PC-3 (cell line): ENCODE measurements around the gene SNED1. TPM values are rescaled to one million over a fixed set of nuclear protein-coding genes. Genes with fewer than 3 reads are reported as not detected.

Experiments used
- ATAC-seq: fragments of 200-7000 bp; cut with Tn5 transposase; 2 replicates; pipeline ENCODE4 v1.9.1; 2020; ENCODE audit warnings: mild to moderate bottlenecking, moderate library complexity
- BruUV-seq: library from RNA; stranded (reverse); fragments of 400-500 nt; replicated peaks from 2 replicates; lab custom pipeline; 2021; lab: Mats Ljungman, UMichigan
- CTCF ChIA-PET: fragments of 300-600 bp; sonication (Branson Sonifier 250); formaldehyde crosslinking; loops from one replicate; lab custom pipeline; 2022; ENCODE audit warnings: antibody characterized with exemption; lab: Charles Lee
- POLR2A ChIA-PET: fragments of 300-600 bp; sonication (Branson Sonifier 250); formaldehyde crosslinking; loops from one replicate; lab custom pipeline; 2022; ENCODE audit warnings: antibody characterized with exemption; ENCODE audit not compliant: unreplicated experiment; lab: Charles Lee
- DNase-seq: peaks from one replicate; pipeline ENCODE4 v3.0.0-alpha.2; 2015
- H2AFZ ChIP-seq: fragments of 300-600 bp; sonication (generic); 2 replicates; pipeline ENCODE4 v1.6.0; 2016; ENCODE audit warnings: antibody characterized with exemption, low read length
- H3F3A ChIP-seq: fragments of 300-600 bp; sonication (generic); one replicate; pipeline ENCODE4 v1.6.0; 2017; ENCODE audit warnings: antibody characterized with exemption, low read length, control low read depth, mild to moderate bottlenecking; ENCODE audit not compliant: unreplicated experiment
- H3K27ac ChIP-seq: fragments of 300-600 bp; sonication (generic); 2 replicates; pipeline ENCODE4 v1.5.1; 2016; ENCODE audit warnings: mild to moderate bottlenecking, low read length
- H3K27me3 ChIP-seq: fragments of 300-600 bp; sonication (generic); 2 replicates; pipeline ENCODE4 v1.6.1; 2016; ENCODE audit warnings: low read length, mixed read lengths
- H3K36me3 ChIP-seq: fragments of 300-600 bp; sonication (generic); 2 replicates; pipeline ENCODE4 v1.6.1; 2016; ENCODE audit warnings: low read depth, mixed run types, low read length, mixed read lengths
- H3K4me1 ChIP-seq: fragments of 300-600 bp; sonication (generic); 2 replicates; pipeline ENCODE4 v1.5.1; 2016; ENCODE audit warnings: low read length; ENCODE audit not compliant: insufficient read depth
- H3K4me2 ChIP-seq: fragments of 300-600 bp; sonication (generic); 2 replicates; pipeline ENCODE4 v1.6.0; 2016; ENCODE audit warnings: low read length
- H3K4me3 ChIP-seq: fragments of 300-600 bp; sonication (generic); 2 replicates; pipeline ENCODE4 v1.5.1; 2016; ENCODE audit warnings: mild to moderate bottlenecking, low read length, mixed read lengths
- H3K79me2 ChIP-seq: fragments of 300-600 bp; sonication (generic); 2 replicates; pipeline ENCODE4 v1.6.1; 2017; ENCODE audit warnings: low read length, mixed read lengths
- H3K9ac ChIP-seq: fragments of 300-600 bp; sonication (generic); 2 replicates; pipeline ENCODE4 v1.6.0; 2016; ENCODE audit warnings: mild to moderate bottlenecking, low read length
- H3K9me2 ChIP-seq: fragments of 300-600 bp; sonication (generic); replicated peaks from 2 replicates; pipeline ENCODE4 v1.6.1; 2016; ENCODE audit warnings: mixed run types, low read length, mixed read lengths
- H3K9me3 ChIP-seq: fragments of 300-600 bp; sonication (generic); 2 replicates; pipeline ENCODE4 v1.6.1; 2016; ENCODE audit warnings: low read length, mixed read lengths
- H4K20me1 ChIP-seq: fragments of 300-600 bp; sonication (generic); 2 replicates; pipeline ENCODE4 v1.6.1; 2016; ENCODE audit warnings: low read length, mixed read lengths
- EZH2 ChIP-seq: fragments of 300-600 bp; sonication (generic); IDR thresholded peaks from one replicate; pipeline ENCODE4 v1.6.1; 2017; ENCODE audit warnings: antibody characterized with exemption, mild to moderate bottlenecking, low read length; ENCODE audit not compliant: unreplicated experiment
- EZH2phosphoT487 ChIP-seq: fragments of 300-600 bp; sonication (generic); IDR thresholded peaks from 2 replicates; pipeline ENCODE4 v1.6.1; 2018; ENCODE audit warnings: mild to moderate bottlenecking, antibody characterized with exemption, low read length, borderline replicate concordance
- intact Hi-C: fragments of 100-400 bp; cut with micrococcal nuclease; formaldehyde crosslinking; loops from 2 replicates; pipeline ENCODE4 v1.9.0; 2023
- total RNA-seq: library from RNA; depleted of rRNA; stranded (reverse); fragments of >200 nt; gene quantifications from 2 replicates; pipeline ENCODE4 v1.2.3, GENCODE V29; 2014
- TF ChIP-seq, protein P1 (sequence below): fragments of 300-600 bp; sonication (generic); conservative IDR thresholded peaks from 2 replicates; pipeline ENCODE4 v1.5.1; 2017; ENCODE audit warnings: antibody characterized with exemption, low read depth, mild to moderate bottlenecking, low read length

SNED1 gene
- total RNA-seq, 1 experiment from 2014 or later = 0.66 TPM

DNA sequence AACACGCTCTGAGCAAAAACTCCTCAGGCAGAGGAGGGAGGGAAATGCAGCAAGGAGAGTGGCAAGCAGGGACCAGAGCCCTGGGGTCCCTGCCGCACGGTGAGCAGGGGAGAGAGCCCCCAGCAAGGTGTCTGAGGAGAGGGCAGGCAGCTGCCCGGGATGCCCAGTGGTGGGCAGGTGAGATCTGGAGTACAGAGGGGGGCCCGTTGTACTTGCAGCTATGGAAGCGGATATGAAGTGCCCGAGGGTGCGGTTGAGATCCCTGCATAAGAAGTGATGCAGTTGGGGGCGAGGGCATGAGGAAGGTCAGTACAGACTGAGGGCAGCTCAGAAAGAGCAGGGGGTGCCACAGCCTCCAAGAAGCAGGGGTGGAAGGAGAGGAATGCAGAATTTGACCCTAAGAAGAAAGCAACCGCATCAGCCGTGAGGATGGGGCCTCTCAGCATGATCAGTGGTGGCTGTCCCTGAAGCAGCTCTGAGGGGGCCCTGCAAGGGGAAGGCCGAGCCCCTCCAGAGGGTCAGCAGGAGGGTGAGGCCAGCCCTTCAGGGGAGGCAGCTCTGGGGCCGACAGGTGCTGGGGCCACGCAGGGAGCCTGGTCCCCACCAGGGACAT is 74.2 kb downstream of the SNED1 start:
- no peak overlapping the region for H3K27ac ChIP-seq
- no peaks in the 10 kb centered on the region for H3K9me3 ChIP-seq
- H3K9ac ChIP-seq = no peak overlapping the region
- no peaks in the 10 kb centered on the region for H3K4me1 ChIP-seq
- no peaks in the 10 kb centered on the region for H3K36me3 ChIP-seq
- CTCF ChIA-PET = no interaction called here
- BruUV-seq = no TSS peak
- H4K20me1 ChIP-seq = no peaks in the 10 kb centered on the region
- no peak overlapping the region for H2AFZ ChIP-seq
- no peaks in the 10 kb centered on the region for H3K9me2 ChIP-seq
- TF ChIP-seq, protein P1, sequence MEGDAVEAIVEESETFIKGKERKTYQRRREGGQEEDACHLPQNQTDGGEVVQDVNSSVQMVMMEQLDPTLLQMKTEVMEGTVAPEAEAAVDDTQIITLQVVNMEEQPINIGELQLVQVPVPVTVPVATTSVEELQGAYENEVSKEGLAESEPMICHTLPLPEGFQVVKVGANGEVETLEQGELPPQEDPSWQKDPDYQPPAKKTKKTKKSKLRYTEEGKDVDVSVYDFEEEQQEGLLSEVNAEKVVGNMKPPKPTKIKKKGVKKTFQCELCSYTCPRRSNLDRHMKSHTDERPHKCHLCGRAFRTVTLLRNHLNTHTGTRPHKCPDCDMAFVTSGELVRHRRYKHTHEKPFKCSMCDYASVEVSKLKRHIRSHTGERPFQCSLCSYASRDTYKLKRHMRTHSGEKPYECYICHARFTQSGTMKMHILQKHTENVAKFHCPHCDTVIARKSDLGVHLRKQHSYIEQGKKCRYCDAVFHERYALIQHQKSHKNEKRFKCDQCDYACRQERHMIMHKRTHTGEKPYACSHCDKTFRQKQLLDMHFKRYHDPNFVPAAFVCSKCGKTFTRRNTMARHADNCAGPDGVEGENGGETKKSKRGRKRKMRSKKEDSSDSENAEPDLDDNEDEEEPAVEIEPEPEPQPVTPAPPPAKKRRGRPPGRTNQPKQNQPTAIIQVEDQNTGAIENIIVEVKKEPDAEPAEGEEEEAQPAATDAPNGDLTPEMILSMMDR = no peak
- no peak for TF ChIP-seq EZH2
- intact Hi-C loops = no loop called here
- H3F3A ChIP-seq = no peaks in the 10 kb centered on the region
- H3K4me2 ChIP-seq = no peak overlapping the region
- no peaks in the 10 kb centered on the region for H3K27me3 ChIP-seq
- DNase-seq = no peak
- H3K79me2 ChIP-seq = no peaks in the 10 kb centered on the region
- ATAC-seq = no peak
- POLR2A ChIA-PET = no interaction called here
- no peak overlapping the region for H3K4me3 ChIP-seq

DNA sequence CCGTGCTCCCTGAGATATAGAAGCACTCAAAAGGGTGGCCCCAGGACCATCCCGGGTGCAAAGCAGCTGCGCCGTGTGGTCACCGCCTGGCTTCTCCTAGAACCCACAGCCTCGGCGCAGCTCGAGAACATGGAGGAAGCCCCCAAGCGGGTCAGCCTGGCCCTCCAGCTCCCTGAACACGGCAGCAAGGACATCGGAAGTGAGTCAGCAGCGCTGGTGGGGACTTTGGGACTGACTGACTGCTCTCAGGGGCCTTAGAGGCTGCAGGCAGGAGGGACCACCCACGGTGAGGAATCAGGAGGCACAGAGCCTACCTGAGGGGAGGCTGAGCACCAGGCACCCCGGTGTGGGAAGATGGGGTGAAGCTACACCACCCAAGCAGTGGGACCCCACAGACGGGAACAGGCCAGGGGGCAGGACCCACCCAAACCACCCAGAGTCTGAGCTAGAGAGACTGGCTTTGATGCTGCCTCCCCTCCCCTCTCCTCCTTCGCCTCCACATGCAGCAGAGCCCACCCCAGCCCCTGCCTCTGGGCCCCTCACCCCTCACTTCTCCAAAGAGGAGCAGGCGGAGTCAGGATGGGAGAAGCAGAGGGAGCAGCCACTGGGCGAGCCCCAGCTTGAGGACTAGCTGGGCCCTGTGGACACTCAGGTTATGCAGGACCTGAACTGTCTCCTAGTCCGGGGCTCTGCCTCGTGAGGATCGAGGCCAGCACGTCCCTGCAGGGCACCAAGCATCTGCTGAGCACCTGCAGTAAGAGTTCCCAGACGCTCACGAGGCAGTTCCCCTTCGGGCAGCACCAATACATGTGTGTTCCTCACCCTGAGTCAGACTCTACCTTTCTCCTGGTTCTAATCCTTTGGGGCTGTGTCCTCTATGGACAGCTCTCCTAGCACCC is 75.0 kb downstream of the SNED1 start:
- Histone ChIP-seq H3K9ac (no peak overlapping the region), H3K4me2 (no peak overlapping the region), H3K36me3 (no peaks in the 10 kb centered on the region), H3K4me1 (no peaks in the 10 kb centered on the region), H3K27ac (no peak overlapping the region), H3K27me3 (no peaks in the 10 kb centered on the region), H3K9me3 (no peaks in the 10 kb centered on the region), H3K4me3 (no peak overlapping the region), H3K9me2 (no peaks in the 10 kb centered on the region), H2AFZ (no peak overlapping the region), H3K79me2 (no peaks in the 10 kb centered on the region), H4K20me1 (no peaks in the 10 kb centered on the region), H3F3A (no peaks in the 10 kb centered on the region)
- no peak for ATAC-seq
- no peak for TF ChIP-seq EZH2phosphoT487
- no peak for TF ChIP-seq EZH2
- TF ChIP-seq, protein P1 = no peak
- CTCF ChIA-PET = no interaction called here
- no peak for DNase-seq
- POLR2A ChIA-PET = no interaction called here
- no TSS peak for BruUV-seq
- intact Hi-C loops = no loop called here
